Heart right ventricle (tissue), 16 donors: ENCODE results near the gene LRCH1. TPM values are rescaled to one million over a fixed set of nuclear protein-coding genes. Genes with fewer than 3 reads are reported as not detected.

ENCODE experiments used
- ATAC-seq, 8 donors: fragments of 200-7000 bp; cut with Tn5 transposase; one replicate each; pipeline ENCODE4 v1.9.1; 2020; ENCODE audit warnings: mild to moderate bottlenecking in 8 of 8, moderate library complexity in 8 of 8, moderate number of reproducible peaks in 1 of 8
- DNase-seq, 2 donors: peaks; one replicate each; pipeline ENCODE4 v3.0.0-alpha.2; 2020
- H3K27ac ChIP-seq, 10 donors: fragments of 200-600 bp; sonication (generic) in 2 of 10; one replicate each; pipeline versions ENCODE4 v1.5.0 to v1.8.0; 2020 to 2022; ENCODE audit warnings: mild to moderate bottlenecking in 3 of 10
- H3K27me3 ChIP-seq, 7 donors: fragments of 200-600 bp; one replicate each; pipeline ENCODE4 v1.8.0; 2021 to 2022; ENCODE audit warnings: mild to moderate bottlenecking in 2 of 7
- H3K36me3 ChIP-seq, 9 donors: fragments of 200-600 bp; sonication (generic) in 1 of 9; one replicate each; pipeline versions ENCODE4 v1.5.0 to v1.8.0; 2020 to 2022; ENCODE audit warnings: mild to moderate bottlenecking in 2 of 9
- H3K4me1 ChIP-seq, 9 donors: fragments of 200-600 bp; sonication (generic) in 1 of 9; one replicate each; pipeline versions ENCODE4 v1.5.0 to v1.8.0; 2020 to 2022; ENCODE audit warnings: mild to moderate bottlenecking in 4 of 9
- H3K4me3 ChIP-seq, 10 donors: fragments of 200-600 bp; sonication (generic) in 2 of 10; one replicate each; pipeline versions ENCODE4 v1.5.0 to v1.8.0; 2020 to 2022; ENCODE audit warnings: mild to moderate bottlenecking in 7 of 10, moderate library complexity in 2 of 10
- H3K9me3 ChIP-seq, 11 donors: fragments of 200-600 bp in 10 of 11; sonication (generic) in 2 of 11; one replicate each; pipeline versions ENCODE4 v1.5.0 to v1.8.0; 2013 to 2022; ENCODE audit warnings: mild to moderate bottlenecking in 2 of 11, control low read depth in 1 of 11, moderate library complexity in 1 of 11
- CTCF ChIP-seq, 9 donors: fragments of 200-600 bp; sonication (generic) in 2 of 9; IDR thresholded peaks; one replicate each; pipeline versions ENCODE4 v1.5.0 to v1.8.0; 2021 to 2022; ENCODE audit warnings: antibody characterized with exemption in 9 of 9, mild to moderate bottlenecking in 5 of 9, moderate library complexity in 1 of 9
- WGBS, 2 donors: extraction: QIAGEN DNeasy Blood & Tissue Kit; methylation state at CpG; one replicate each; pipeline ENCODE4 v1.1.7; 2013; ENCODE audit warnings: inconsistent platforms in 1 of 2; 5-methylcytosine and 5-hydroxymethylcytosine counted together
- intact Hi-C, 10 donors: fragments of 100-400 bp; cut with DNase I; formaldehyde crosslinking; loops; one replicate each; pipeline versions ENCODE4 v1.11.1 to v1.14.2; 2022
- polyA plus RNA-seq, 2 donors: library from polyadenylated mRNA; stranded (reverse); fragments of 200-250 nt; gene quantifications; one replicate each; pipeline ENCODE4 v1.2.3, GENCODE V29; 2013
- total RNA-seq, 10 donors: library from RNA; stranded (reverse); fragmentation: NEBNext Ultra II Directional in 3 of 10; extraction: Animal tissue kit (Norgen Biotek cat#: 25700) in 3 of 10; gene quantifications; one replicate each; pipeline versions ENCODE4 v1.2.1 to v1.2.4, GENCODE V29; 2021 to 2023
- donor health status: Arrhythmogenic right ventricular cardiomyopathy.
- donor health status: ischemic (EF 13 %, LVEDD 7.1; RV severe dilation, severe dysfunction).
- donor health status: healthy with polysubstance abuse.
- donor health status: DM: no; HTN: yes; CAD: no.
- donor health status: DM: no; HTN: no; CAD: no.
- donor health status: ischemic (EF 25% LVEDD 6.9; RV normal size, moderate dysfunction).
- donor health status: ischemic (EF 25% LVEDD 5.7; RV mildly dilated, moderate dysfunction).
- donor health status: healthy.
- donor health status: DM: yes; HTN: yes; CAD: no.
- donor health status: Ischemic cardiomyopathy.
- donor health status: ischemic (EF 35%, LVEDD 5.7; RV mildly dilated, moderate dysfunction).
- donor health status: nonischemic (EF 11% LVEDD 7.7; RV severe dilation, severe dysfunction).
- donor health status: DM: yes; HTN: yes; CAD: no.
- donor health status: PGD.
- donor health status: ischemic (EF 29% LVEDD 5.4; RV normal size, mild dysfunction).
- donor health status: nonischemic (EF 23%, LVEDD 6.1; RV moderate dilation, normal function).

LRCH1 gene
- total and polyA plus RNA-seq, 12 donors = 4.1 to 20.3 (median 13.1) TPM

DNA sequence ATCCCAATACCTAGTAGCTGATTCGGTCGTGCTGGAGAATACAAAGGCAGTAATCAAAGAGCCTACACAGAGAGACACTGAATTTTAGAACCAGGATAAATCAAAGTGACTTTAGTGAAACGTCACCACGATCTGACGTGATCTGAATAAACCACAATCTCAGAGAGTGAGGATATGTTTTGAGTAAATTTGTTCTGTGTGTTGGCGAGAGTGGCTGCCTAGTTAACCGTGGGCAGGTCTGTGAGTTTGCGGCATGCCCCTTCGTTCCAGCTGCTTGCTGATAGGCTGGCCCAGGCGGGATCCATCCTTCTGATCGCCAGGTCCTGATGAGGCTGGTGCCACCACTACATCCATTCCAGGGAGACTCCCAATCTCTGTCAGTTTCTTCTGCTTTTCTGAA lies 40.4 kb downstream of the LRCH1 start:
- Histone ChIP-seq H3K27ac (no peak overlapping the region), H3K9me3 (no peaks in the 10 kb centered on the region), H3K27me3 (no peaks in the 10 kb centered on the region), H3K36me3 (no peaks in the 10 kb centered on the region), H3K4me1 (peaks cover 0 to 93% (median 59%) of the 10 kb centered on the region in 9 donors), H3K4me3 (no peak overlapping the region)
- intact Hi-C loops = no loop called here
- DNase-seq (no peak), ATAC-seq (no peak)
- 93% methylated on average over 11 of the region's 11 CpGs for WGBS, 2 donors
- no peak for TF ChIP-seq CTCF (IDR thresholded peaks at IDR 0.05)

DNA sequence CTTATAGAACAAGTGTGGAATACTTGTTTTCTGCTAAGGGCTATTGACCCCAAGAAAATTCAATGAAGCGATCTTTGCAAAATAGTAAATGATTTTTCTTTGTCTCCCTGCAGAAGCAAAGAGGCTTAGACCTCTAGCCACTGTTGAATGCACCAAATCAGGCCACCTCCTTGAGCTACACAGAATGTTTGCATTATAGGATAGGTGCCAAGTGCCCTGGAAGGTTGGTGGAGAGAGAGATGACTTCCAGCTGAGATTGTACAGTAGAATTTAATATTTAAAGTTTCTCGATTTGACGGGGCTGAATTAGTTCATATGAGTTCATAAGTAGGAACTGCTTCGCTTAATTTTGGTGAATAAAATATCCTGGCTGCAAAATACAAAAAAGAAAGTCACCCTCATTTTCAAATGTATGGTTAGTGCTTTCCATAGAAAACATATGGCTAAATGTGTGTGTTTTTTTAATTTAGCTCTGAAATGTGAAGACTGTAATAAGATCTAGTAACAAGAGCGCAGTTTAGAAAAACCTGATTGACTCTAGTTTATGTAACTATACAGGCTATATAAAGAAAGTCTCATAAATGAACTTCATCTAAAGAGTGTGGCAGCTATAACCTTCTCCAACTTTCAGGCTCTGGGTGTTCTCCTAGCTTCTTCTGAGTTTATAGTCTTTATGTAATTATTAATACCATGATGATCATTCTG lies 41.6 kb downstream of the LRCH1 start:
- 87 to 92% methylated on average over 5 of the region's 5 CpGs for WGBS, 2 donors
- intact Hi-C loops = loop anchor here in 2 of 10 donors (5.0 kb wide), 1 partner anchor 42 kb away; the partner anchor contains the start of gene LRCH1 (in 2 of the 2)
- no peak for ATAC-seq
- TF ChIP-seq CTCF (IDR thresholded peaks at IDR 0.05) = no peak
- H3K9me3 ChIP-seq = no peaks in the 10 kb centered on the region
- H3K4me1 ChIP-seq = peaks cover 0 to 97% (median 63%) of the 10 kb centered on the region in 9 donors
- no peaks in the 10 kb centered on the region for H3K27me3 ChIP-seq
- H3K4me3 ChIP-seq = no peak overlapping the region
- H3K27ac ChIP-seq = peak overlapping the region in 3 of 10 donors; percentile 26 to 79 (median 71)
- H3K36me3 ChIP-seq = no peaks in the 10 kb centered on the region
- DNase-seq = no peak

DNA sequence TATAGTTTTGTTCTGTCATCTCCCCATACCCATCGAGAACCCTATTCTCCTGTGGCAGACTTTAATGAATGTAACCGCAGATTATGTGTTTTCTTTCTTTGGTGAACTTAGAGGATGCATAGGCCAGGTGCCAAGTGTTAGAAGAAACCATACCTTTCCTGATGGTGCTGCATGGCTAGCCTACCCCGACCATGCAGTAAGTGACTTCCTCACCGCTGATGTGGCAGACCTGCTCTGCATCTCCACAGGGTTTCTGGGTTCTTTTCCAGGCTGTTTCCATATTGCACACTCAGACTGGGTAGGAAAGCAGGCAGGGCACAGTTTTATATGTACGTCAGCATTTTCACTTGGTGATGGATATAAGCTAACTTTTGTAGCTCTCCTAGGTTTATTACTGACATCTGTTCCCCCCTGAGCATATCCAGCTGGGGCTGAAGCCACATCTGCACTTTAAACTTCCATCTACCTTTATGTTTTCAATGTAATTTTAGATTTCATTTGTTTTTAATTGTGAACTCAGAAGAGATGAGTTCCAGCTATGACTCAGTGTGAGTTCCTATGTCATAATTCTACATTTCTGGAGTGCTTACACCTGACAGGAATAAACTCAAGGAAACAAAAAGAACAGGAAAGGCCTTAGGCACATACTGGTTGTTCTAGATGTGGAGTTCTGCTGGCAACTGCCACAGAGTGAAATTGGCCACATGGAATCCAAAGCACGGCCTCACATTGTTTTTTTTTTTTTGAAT lies 42.3 kb downstream of the LRCH1 start:
- peaks cover 0 to 97% (median 63%) of the 10 kb centered on the region in 9 donors for H3K4me1 ChIP-seq
- no peak overlapping the region for H3K4me3 ChIP-seq
- no peaks in the 10 kb centered on the region for H3K9me3 ChIP-seq
- H3K36me3 ChIP-seq = no peaks in the 10 kb centered on the region
- H3K27me3 ChIP-seq = no peaks in the 10 kb centered on the region
- intact Hi-C loops = loop anchor here in 2 of 10 donors (5.0 kb wide), 1 partner anchor 43 kb away; the partner anchor contains the start of gene LRCH1 (in 2 of the 2)
- H3K27ac ChIP-seq = peak overlapping the region in 8 of 10 donors; percentile 5 to 79 (median 38)
- no peak for DNase-seq
- 63 to 71% methylated on average over 6 of the region's 6 CpGs for WGBS, 2 donors
- peak in 6 of 8 donors; percentile 39 to 89 (median 43) for ATAC-seq
- no peak for TF ChIP-seq CTCF (IDR thresholded peaks at IDR 0.05)

DNA sequence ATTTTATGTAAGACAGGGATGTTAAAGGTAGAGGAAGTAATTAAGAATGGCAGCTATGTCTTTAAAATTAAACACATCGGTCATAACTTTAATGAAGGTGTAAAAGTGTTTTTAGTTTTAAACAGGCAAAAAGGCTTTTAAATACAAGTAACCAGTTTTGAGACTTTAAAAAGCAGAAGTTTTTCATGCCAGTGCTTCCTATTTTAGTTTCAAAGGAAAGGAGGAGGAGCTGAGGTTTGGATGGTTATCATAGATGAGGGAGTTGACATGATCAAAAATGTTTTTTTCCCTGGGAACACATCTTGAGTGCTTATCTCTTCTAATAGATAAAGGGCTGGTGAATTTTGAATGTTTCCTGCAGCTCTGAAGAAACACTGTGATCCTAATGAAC lies 42.9 kb downstream of the LRCH1 start:
- ATAC-seq = peak in 1 of 8 donors; percentile 12

More for the DNA sequence above, 42.9 kb downstream of the LRCH1 start:
- Histone ChIP-seq H3K9me3 (no peaks in the 10 kb centered on the region), H3K36me3 (no peaks in the 10 kb centered on the region), H3K4me3 (no peak overlapping the region), H3K27ac (peak overlapping the region in 7 of 10 donors; percentile 5 to 79 (median 42)), H3K4me1 (peaks cover 0 to 95% (median 67%) of the 10 kb centered on the region in 9 donors), H3K27me3 (no peaks in the 10 kb centered on the region)
- no peak for TF ChIP-seq CTCF (IDR thresholded peaks at IDR 0.05)
- no peak for DNase-seq
- intact Hi-C loops = loop anchor here in 2 of 10 donors (5.0 kb wide), 1 partner anchor 44 kb away; the partner anchor contains the start of gene LRCH1 (in 2 of the 2)
- WGBS, 2 donors = 53 to 76% methylated on average over 1 of the region's 1 CpG
